ENCODE results near the gene WDR6. TPM values are rescaled to one million over a fixed set of nuclear protein-coding genes. Genes with fewer than 3 reads are reported as not detected.

WDR6 gene
- total RNA-seq, 1 experiment from 2014 or later: 88.5 TPM

- ChIA-PET CTCF (interaction anchor here (2.5 kb wide), 1 partner anchor 15 kb away, joined by 14 read pairs; the partner anchor contains the start of gene WDR6), POLR2A (ENCODE audit: low non-redundant PET) (no interaction called here)
- intact Hi-C loops (cut with micrococcal nuclease; ENCODE audit: unreplicated experiment): no loop called here
- TF ChIP-seq CTCF (conservative IDR thresholded peaks at IDR 0.05; ENCODE audit: low read depth, low read length): peak; percentile 77
- TF ChIP-seq EZH2 (IDR thresholded peaks at IDR 0.05; ENCODE audit: borderline replicate concordance, low read depth, low read length, poor library complexity, severe bottlenecking): no peak
- no peaks in the 10 kb centered on the region for H3K4me1 ChIP-seq (ENCODE audit: insufficient read depth, low read length, poor library complexity, severe bottlenecking)
- H3K36me3 ChIP-seq (ENCODE audit: insufficient read depth, low read length, poor library complexity, severe bottlenecking): peaks cover 21% of the 10 kb centered on the region
- BruUV-seq (replicated peaks): no TSS peak
- H3K4me3 ChIP-seq (ENCODE audit: low read depth, low read length, poor library complexity, severe bottlenecking): peak within 1 kb of the TSS; percentile 83
- no peaks in the 10 kb centered on the region for H3K27me3 ChIP-seq (replicated peaks; ENCODE audit: insufficient read depth, low read depth, low read length, poor library complexity)
- no peaks in the 10 kb centered on the region for H3K9me3 ChIP-seq (ENCODE audit: low read depth, low read length, poor library complexity, severe bottlenecking)
- H3K27ac ChIP-seq (ENCODE audit: low read depth, low read length, poor library complexity, severe bottlenecking): peak within 1 kb of the TSS; percentile 96
- DNase-seq (ENCODE audit: low spot score): peak; percentile 85
Observed at GRCh38 chr3:49021813-49022687, 14.9 kb downstream of the WDR6 start, which contains the start of gene NDUFAF3. TSS of gene NDUFAF3 (plus strand) at chr3:49022121. CDS start at chr3:49022145, 24 bp downstream.

- TF ChIP-seq EZH2 (IDR thresholded peaks at IDR 0.05; ENCODE audit: borderline replicate concordance, low read depth, low read length, poor library complexity, severe bottlenecking) (no peak), CTCF (conservative IDR thresholded peaks at IDR 0.05; ENCODE audit: low read depth, low read length) (no peak)
- no peak for DNase-seq (ENCODE audit: low spot score)
- intact Hi-C loops (cut with micrococcal nuclease; ENCODE audit: unreplicated experiment): no loop called here
- peak overlapping the region; percentile 96 for H3K27ac ChIP-seq (ENCODE audit: low read depth, low read length, poor library complexity, severe bottlenecking)
- peaks cover 21% of the 10 kb centered on the region for H3K36me3 ChIP-seq (ENCODE audit: insufficient read depth, low read length, poor library complexity, severe bottlenecking)
- POLR2A ChIA-PET (ENCODE audit: low non-redundant PET): no interaction called here
- H3K9me3 ChIP-seq (ENCODE audit: low read depth, low read length, poor library complexity, severe bottlenecking): no peaks in the 10 kb centered on the region
- H3K4me3 ChIP-seq (ENCODE audit: low read depth, low read length, poor library complexity, severe bottlenecking): peak overlapping the region; percentile 83
- CTCF ChIA-PET: no interaction called here
- H3K27me3 ChIP-seq (replicated peaks; ENCODE audit: insufficient read depth, low read depth, low read length, poor library complexity): no peaks in the 10 kb centered on the region
- H3K4me1 ChIP-seq (ENCODE audit: insufficient read depth, low read length, poor library complexity, severe bottlenecking): peaks cover 3% of the 10 kb centered on the region
- no TSS peak for BruUV-seq (replicated peaks)
Observed at GRCh38 chr3:49022688-49023171, 15.5 kb downstream of the WDR6 start.

GRCh38 chr3:49023775-49024174 lies 16.6 kb downstream of the WDR6 start:
- peaks cover 21% of the 10 kb centered on the region for H3K36me3 ChIP-seq (ENCODE audit: insufficient read depth, low read length, poor library complexity, severe bottlenecking)
- no peak overlapping the region for H3K27ac ChIP-seq (ENCODE audit: low read depth, low read length, poor library complexity, severe bottlenecking)
- no peak for TF ChIP-seq EZH2 (IDR thresholded peaks at IDR 0.05; ENCODE audit: borderline replicate concordance, low read depth, low read length, poor library complexity, severe bottlenecking)
- no peak for TF ChIP-seq CTCF (conservative IDR thresholded peaks at IDR 0.05; ENCODE audit: low read depth, low read length)
- POLR2A ChIA-PET (ENCODE audit: low non-redundant PET): no interaction called here
- BruUV-seq (replicated peaks): no TSS peak
- no peak for DNase-seq (ENCODE audit: low spot score)
- CTCF ChIA-PET: no interaction called here
- H3K4me1 ChIP-seq (ENCODE audit: insufficient read depth, low read length, poor library complexity, severe bottlenecking): peaks cover 6% of the 10 kb centered on the region
- intact Hi-C loops (cut with micrococcal nuclease; ENCODE audit: unreplicated experiment): no loop called here
- no peaks in the 10 kb centered on the region for H3K27me3 ChIP-seq (replicated peaks; ENCODE audit: insufficient read depth, low read depth, low read length, poor library complexity)
- no peak overlapping the region for H3K4me3 ChIP-seq (ENCODE audit: low read depth, low read length, poor library complexity, severe bottlenecking)
- no peaks in the 10 kb centered on the region for H3K9me3 ChIP-seq (ENCODE audit: low read depth, low read length, poor library complexity, severe bottlenecking)

Measured in A673 (cell line).